Stimulated activated CD4-positive, alpha-beta T cell treated with anti-CD3 and anti-CD28 coated beads, Interleukin-15, amount 100 ng/mL, for 48 hours (primary cell): Measurements from ENCODE around the gene FTCD.
"Not testable (repeated sequence)": the region's sequence is repeated elsewhere in the genome, so short reads cannot be mapped to it uniquely, and the experiment has no call there.

Experiments used
- DNase-seq, 2 donors: peaks; one replicate each; pipeline ENCODE4 v3.0.0-alpha.2; 2020; ENCODE audit warnings: low read depth in 2 of 2

FTCD gene

DNA sequence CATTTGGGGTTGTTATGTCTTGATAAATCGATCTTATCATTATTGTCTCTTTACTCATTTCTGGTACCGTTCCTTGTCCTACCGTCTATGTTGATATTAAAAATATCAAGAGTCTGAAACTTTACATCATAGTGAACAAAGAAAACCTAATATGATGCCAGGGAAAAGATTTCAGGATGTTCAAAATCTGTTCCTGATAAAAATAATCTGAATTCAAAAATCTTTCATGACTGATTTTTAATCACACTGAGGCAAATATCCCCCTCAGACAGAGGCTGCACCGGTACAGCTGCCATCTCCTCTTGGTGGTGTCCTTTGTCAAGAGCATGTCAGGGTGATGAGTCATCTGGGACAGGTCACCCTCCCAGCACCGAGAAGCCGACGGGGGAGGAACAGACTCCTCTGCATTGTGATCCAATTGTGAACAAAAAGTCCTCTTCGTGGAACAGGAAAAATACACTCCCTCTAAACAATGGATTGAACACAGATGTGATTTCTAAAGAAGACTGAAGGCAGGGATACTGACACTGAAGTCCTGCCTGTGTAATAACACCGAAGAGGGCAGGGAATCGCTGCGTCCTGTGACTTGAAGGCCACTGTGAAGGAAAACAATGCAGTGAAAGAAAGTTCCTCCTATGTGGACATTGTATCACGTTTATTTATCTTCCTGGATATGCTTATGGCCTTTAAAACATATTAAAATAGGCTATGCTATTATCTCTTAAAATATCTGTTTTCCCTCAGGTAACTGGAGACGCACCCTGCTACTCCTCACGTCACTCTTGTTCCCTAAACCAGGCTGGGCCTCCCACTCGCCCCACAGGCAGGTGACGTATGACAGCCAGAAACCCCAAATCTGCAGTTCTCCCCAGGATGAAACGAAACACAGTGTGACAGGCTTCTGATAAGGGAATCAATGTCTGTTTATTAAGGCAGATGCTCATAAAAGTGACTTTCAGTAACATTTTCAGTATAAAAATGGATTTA, 33.1 kb upstream of the FTCD start:
- DNase-seq, result no peak

DNA sequence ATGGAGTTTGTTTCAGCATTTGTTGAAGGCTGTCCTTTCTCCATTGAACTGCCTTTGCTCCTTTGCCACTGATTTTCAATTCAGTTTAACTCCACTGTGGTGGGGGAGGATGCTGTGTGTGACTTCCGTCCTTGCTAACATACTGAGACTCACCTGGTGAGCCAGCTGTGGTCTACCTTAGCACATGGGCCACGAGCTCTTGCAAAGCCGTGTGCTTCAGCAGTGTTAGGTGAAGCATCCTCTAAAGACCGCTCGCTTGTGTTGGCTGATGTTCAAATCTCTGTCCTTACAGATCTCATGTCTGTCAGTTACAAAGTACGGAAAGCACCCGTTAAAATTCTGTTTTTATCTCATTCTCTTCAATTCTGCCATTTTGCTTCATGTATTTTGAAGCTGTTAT, 32.4 kb upstream of the FTCD start:
- DNase-seq, result no peak

DNA sequence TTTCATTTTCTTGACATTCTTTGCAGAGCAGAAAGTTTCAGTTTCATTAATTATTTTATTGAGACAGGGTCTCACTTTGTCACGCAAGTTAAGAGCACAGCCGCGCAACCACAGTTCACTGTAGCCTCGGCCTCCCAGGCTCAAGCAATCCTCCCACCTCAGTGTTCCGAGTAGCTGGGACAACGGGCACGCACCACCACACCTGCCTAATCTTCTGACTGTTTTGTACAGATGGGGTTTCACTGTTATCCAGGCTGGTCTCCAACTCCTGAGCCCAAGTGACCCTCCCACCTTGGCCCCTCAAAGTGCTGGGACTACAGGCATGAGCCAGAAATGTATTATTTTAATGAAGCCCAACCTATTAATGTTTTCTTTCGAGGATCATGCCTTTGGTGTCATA, 31.9 kb upstream of the FTCD start:
- DNase-seq, result no peak

DNA sequence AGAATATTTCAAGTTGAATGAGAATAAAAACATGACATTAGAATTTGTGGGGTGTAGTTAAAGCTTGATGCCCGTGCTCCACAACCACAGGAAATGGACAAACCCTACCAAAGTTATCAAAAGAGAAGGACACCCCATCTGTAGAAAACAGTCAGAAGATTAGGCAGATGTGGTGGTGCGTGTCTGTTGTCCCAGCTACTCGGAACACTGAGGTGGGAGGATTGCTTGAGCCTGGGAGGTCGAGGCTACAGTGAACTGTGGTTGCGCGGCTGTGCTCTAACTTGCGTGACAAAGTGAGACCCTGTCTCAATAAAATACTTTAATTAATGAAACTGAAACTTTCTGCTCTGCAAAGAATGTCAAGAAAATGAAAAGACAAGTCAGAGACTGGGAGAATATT, 30.3 kb upstream of the FTCD start:
- DNase-seq, result no peak

DNA sequence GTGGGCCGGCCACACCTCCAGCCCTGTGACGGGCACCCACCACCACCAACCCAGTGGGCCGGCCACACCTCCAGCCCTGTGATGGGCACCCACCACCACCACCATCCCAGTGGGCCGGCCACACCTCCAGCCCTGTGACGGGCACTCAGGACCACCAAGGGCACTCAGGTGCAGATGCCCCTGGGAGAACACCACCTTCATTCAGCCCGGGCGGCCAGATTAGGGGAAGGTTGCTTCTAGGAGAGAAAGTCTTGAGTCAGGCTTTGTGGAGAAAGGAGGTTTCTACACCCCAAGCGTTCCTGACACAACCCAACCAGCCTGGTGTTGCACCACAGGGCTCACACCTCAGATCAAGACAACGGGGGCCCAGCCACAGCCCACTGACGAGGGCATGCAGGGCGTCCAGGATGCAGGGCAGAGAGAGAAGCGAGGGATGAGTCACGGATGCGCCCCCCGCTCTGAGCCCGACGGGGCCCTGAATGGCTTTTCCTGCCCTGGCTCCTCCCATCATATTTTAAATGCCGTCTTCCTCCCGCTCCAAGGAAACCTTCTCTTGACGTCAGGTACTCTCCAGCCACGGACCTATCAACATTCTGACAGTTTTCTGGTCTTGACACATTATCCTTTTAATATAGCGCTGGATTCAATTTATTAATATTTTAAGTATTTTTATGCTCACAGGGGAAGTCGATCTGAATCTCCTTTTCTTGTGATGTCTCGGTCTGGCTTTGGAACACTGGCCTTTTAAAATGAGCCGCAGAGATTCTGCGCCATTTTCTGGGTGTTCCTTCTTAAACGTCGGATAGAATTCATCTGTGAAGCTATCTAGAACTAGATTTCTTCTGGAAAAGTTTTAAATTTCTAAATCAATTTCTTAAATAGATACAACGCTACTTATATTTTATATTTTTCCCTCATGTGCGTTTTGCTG, 29.5 kb upstream of the FTCD start:
- peak; percentile 40 to 63 for DNase-seq

DNA sequence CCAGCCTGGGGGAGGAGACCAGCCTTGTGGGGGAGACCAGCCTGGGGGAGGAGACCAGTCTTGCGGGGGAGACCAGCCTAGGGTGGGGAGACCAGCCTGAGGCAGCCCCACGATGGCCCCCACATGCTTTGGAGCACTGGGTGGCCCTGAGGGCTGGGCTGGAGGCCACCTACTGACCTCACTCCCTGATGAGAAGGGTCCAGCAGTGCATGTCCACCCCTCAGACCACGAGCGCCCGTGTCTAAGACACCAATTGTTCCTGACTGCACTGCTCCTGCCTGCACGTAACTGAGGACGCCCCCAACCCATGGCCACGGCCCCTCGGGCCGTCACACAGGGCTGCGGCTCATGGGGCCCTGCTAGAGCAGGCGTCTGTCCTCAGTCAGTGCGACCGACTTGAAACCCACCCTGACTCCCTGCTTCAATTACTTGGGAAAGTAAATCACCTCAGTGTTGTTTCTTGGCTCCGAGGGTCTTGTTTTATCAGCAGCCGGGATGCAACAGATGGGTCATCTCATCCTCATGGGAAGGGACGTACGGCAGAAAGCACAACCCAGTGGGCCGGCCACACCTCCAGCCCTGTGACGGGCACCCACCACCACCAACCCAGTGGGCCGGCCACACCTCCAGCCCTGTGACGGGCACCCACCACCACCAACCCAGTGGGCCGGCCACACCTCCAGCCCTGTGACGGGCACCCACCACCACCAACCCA, 28.7 kb upstream of the FTCD start, which contains the start of gene SPATC1L:
SPATC1L (minus strand) TSS at position 550 of the 715 bp plus-strand sequence. CDS start 1,643 bp downstream, outside the sequence.
- DNase-seq, result peak; percentile 23 to 27

DNA sequence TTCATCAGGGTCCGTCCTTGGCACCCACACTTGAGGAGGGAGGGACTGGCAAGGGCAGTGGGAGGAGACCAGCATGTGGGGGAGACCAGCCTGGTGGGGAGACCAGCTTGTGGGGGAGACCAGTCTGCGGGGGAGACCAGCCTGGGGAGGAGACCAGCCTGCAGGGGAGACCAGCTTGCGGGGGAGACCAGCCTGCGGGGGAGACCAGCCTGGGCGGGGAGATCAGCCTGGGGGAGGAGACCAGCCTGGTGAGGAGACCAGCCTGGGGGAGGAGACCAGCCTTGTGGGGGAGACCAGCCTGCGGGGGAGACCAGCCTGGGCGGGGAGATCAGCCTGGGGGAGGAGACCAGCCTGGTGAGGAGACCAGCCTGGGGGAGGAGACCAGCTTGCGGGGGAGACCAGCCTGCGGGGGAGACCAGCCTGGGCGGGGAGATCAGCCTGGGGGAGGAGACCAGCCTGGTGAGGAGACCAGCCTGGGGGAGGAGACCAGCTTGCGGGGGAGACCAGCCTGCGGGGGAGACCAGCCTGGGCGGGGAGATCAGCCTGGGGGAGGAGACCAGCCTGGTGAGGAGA, 28.0 kb upstream of the FTCD start:
- DNase-seq, result not testable (repeated sequence)

DNA sequence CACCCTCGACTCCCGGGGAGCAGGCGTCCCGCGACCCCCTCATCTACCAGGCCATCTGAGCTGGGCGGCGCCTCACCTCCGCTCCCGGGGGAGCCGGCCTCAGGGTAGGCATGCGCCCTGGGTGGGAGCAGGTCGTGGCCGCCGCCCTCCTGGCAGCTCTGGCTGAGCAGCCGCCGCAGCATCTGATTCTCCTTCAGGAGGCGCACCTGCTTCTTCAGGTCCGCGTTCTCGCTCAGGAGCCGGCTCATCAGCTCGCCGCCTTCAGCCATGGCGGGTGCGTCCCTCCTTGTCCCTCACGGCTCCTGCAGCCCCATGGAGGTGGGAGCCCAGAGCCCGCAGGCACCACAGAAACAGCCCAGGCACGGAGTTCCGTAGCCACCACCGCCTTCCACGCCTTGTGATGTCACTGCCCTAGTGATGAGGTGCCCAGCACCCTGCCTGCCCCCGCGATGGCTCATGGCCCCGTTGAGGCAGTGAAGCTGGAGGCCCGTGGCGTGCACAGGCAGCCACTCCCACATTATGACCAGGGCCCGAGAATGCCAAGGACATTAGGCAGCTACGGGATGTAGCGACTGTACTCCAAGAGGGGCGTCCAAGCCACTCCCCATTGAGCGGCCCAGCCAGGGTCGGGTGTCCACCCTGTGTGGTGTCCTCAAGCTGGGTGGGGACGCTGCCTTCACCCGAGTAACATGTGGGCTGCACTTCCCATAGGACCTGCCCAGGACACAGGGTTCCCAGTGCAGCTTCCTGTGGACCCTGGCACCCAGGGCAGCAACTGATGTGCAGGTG, 27.4 kb upstream of the FTCD start:
- DNase-seq, result no peak

DNA sequence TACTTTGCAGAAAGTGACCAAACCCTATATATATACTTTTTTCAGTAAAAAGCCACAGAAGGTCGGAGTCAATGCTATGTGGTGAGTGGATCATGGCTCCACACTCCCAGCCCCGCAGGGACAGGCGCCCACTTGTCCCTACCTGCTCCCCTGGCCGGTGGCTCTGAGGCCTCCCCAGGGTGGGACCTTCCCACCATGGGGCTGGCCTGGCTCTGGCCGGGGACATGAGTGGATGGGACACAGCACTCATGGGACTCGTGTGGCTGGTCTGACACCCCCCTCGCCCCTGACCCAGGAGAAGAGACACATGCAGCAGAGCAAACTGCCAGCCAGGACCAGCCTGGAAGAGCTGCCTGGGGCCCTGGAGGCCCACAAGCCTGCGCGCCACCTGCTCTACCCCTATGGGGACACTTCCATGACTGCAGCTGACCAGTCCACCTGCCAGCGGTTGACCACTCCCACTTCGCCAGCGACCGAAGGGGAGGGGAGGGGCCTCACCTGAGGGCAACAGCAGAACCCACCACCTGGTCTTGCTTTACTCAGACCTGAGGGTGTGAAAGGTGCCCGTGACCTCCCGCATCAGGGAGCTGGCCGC, 26.7 kb upstream of the FTCD start:
- DNase-seq, result no peak

DNA sequence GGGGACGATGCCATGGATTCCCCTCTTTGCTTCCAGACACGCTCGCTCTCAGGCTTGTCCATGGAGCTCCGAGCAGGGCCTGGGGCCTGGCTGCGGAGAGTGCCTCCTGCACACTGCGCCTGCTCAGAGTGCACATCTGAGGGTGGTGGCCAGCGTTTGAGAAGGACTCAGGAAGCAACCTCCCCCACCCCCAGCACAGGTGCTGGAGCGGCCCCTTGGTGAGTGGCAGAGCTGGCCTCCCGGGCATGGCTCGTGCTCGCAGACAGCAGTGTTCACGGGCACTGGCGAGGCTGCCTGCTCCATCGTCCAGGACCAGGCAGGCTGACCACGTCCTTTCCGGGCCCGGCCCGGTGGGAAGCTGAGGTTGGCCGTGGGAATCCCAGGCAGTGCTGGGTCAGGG, 26.1 kb upstream of the FTCD start:
- DNase-seq, result no peak

DNA sequence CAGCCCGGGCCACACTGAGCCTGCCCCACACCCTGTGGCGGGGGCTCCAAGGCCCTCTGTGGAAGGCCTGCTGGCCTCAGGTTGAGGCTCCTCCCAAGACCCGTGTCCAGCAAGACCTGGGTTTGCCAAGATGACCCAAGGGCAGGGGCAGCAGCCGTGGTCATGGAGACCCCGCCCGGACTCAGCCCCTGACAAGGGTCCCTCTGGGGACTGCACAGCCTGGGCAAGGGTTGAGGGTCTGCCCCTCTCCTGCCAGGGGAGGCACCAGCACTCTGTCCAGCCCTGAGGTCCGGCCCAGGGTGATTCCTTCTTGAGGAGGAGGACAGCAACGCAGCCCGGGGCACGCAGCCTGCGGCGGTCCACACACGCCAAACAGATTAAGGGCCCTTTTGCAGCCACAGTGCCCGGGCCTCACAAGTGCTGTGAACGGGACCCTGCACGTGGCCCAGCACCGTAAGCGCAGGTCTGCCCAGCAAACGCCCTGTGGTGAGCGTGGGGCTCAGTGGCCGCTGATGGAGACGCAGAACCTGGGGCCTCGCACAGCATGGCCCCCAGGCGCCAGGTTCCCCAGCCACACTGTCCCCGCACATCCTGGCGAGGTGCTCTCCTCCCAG, 25.5 kb upstream of the FTCD start:
- DNase-seq, result no peak

DNA sequence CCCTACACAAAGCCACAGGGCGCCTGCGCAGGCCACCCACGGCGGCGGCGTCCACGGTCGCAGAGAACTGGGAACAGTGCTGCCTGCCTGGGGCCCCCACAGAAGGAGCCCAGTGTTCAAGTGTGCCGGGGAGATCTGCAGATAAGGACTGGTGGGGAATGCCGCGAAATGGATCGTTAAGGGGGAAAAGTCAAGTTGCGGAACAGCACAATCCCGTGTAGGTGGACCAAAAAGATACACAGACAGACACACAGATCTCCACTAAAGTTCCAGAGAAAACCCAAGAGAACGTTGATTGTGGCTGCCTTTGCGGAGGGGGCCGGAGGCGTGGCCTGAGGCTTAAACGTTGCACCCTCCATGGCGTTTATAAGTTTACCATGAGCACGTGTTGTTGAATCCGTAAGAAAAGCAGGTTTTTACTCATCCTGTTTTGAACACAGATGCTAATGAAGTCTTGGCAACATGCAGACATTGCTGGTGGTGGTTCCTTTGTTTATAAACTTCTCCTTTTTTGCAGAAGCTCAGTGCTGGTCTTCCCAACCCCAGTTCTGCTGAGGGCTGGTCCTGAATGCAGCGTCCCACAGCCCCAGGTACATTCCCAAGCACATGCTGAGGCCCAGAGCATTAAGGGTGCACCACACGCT, 24.8 kb upstream of the FTCD start:
- DNase-seq, result no peak

DNA sequence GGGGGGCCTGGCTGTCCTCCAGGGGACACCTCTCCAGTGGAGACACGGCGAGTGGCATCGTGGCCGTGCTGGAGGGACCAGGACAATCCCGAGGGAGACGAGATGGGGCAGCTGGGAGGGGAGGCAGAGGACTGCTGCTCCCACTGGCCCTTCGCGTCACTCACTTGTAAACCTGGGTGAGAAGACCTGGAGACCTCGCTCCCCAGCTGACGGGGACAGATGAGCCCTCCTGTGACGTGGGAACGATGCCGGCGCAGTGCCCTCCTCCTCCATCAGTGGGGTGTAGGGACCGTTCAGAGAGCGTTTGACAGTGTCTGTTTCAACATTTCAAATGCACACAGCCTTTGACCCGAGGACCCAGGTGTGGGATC, 24.3 kb upstream of the FTCD start:
- DNase-seq, result no peak

DNA sequence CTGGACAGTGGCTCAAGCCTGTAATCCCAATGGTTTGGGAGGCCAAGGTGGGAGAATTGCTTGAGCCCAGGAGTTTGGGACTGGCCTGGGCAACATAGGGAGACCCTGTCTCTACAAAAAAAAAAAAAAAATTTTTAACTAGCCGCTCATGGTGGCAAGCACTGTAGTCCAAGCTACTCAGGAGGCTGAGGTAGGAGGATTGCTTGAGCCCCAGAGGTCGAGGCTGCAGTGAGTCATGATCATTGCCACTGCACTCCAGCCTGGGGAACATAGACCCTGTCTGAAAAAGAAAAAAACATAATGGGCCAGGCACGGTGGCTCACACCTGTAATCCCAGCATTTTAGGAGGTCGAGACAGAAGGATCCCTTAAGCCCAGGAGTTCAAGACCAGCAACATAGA, 23.6 kb upstream of the FTCD start:
- DNase-seq, result no peak

DNA sequence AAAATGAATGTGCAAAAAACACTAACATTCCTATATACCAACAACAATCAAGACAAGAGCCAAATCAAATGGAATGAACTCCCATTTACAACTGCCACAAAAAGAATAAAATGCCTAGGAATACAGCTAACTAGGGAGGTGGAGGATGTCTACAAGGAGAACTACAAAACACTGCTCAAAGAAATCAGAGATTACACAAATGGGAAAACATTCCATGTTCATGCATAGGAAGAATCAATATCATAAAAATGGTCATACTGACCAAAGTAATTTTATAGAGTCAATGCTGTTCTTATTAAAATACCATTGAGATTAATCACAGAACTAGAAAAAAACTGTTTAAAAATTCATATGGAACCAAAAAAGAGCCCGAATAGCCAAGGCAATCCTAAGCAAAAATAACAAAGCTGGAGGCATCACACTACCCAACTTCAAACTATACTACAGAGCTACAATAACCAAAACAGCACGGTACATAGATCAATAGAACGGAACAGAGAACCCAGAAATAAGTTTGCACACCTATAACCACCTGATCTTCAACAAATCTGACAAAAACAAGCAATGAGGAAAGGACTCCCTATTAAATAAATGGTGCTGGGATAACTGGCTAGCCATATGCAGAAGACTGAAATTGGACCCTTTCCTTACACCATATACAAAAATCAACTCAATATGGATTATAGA, 21.2 kb upstream of the FTCD start:
- DNase-seq, result not testable (repeated sequence)

DNA sequence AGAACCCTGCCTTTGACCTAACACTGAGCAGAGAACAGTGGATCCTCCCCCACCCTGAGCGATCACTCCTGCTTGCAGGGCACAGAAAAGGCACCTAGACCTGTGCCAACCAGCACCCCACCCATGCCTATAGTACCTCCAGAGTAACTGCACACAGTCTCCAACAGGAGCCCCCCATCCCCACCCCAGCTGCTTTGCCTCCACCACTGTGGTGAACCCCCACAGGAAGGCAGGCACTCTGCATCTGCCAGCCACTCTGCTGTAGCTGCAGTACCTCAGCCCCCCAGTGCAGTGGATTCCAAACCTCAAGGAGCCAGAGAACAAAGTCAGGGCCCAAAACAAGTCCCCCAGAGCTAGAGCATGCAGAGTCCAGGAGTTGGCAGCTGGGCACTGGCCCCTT, 18.2 kb upstream of the FTCD start:
- no peak for DNase-seq

DNA sequence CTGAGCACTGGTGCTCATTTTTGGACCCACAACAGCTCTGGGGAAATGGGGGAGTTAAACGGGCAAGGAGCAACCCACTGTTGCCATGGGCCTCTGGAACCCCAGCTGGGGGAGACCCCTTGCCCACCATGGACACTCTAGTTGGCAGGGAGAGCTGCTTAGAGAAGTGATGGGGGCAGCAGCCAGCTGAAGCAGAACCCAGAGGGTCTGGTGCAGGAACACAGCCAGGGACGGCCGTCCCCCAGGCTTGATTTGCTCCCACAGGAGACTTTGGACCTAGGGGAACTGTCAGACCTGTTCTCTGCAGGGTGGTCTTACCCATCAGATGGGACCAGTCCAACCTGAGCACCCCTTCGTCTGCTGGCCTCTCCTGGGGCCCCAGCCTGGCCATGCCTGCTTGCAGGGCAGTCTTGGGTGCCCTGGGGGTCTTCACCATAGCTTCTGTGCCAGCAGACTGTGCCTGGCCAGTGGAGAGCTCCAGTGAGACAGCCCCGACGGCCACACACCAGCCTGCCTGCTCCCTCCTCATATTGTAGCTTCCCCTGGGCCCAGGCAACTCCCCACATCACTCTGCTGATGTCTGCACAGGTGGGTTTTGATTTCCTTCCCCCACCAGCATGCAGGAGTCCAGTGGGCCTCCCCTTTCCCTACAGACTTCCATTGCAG, 17.6 kb upstream of the FTCD start:
- DNase-seq, result no peak
